ENCODE measurements around the gene TANC1. TPM values are rescaled to one million over a fixed set of nuclear protein-coding genes. Genes with fewer than 3 reads are reported as not detected.

Gene TANC1
- total RNA-seq, 2 donors from 2014 or later = 70.1 to 86.1 TPM

DNA sequence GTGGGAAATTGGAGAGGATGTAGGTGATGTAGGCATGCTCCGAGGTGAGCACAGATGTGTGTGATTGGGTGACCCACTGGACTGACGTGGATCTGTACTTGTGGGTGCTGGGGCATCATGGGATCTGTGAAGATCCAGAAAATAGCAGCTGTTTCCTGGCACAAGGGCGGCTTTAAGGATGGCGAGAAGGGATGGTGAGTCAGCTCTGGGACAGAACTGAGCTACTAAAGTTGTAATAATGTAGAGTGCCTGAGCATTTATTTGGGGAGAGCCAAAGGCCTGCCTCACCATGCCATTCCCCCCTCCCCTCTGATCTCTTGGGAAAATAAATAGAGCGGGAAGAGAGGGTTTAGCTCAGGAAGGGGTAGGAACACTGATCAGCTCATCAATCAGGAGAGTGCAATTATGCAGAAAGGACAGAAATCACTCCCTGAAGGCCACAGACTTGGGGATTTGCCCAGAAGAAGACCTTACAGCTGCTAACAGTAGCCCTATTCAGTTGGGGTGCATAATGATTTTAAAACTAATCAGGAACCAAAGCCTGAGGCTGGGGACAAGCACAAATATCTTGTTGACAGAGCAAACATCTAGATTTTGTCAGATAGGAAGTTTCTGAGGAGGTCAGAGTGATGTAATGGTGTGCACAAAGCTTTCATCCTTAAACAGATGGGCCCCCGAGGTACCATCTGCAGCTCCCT lies 30.3 kb downstream of the TANC1 start:
- no peaks in the 10 kb centered on the region for H3K27me3 ChIP-seq (replicated peaks; ENCODE audit: insufficient read depth)
- peak overlapping the region; percentile 16 to 37 for H3K27ac ChIP-seq
- peaks cover 19 to 71% of the 10 kb centered on the region in 2 donors for H3K4me1 ChIP-seq (ENCODE audit: control insufficient read depth in 1 of 2, low read depth in 2 of 2)
- DNase-seq (ENCODE audit: low spot score) = peak; percentile 11
- TF ChIP-seq, protein P1, sequence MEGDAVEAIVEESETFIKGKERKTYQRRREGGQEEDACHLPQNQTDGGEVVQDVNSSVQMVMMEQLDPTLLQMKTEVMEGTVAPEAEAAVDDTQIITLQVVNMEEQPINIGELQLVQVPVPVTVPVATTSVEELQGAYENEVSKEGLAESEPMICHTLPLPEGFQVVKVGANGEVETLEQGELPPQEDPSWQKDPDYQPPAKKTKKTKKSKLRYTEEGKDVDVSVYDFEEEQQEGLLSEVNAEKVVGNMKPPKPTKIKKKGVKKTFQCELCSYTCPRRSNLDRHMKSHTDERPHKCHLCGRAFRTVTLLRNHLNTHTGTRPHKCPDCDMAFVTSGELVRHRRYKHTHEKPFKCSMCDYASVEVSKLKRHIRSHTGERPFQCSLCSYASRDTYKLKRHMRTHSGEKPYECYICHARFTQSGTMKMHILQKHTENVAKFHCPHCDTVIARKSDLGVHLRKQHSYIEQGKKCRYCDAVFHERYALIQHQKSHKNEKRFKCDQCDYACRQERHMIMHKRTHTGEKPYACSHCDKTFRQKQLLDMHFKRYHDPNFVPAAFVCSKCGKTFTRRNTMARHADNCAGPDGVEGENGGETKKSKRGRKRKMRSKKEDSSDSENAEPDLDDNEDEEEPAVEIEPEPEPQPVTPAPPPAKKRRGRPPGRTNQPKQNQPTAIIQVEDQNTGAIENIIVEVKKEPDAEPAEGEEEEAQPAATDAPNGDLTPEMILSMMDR (IDR thresholded peaks at IDR 0.05) = no peak
- no peaks in the 10 kb centered on the region for H3K36me3 ChIP-seq
- H3K4me3 ChIP-seq = no peak overlapping the region
- ATAC-seq (ENCODE audit: insufficient number of reproducible peaks, low FRiP score, low read depth) = peak; percentile 42
- no peaks in the 10 kb centered on the region for H3K9me3 ChIP-seq

GRCh38 chr2:158999458-158999857 lies 31.0 kb downstream of the TANC1 start:
- H3K27ac ChIP-seq = peak overlapping the region in 1 of 2 donors; percentile 37
- no peak for ATAC-seq (ENCODE audit: insufficient number of reproducible peaks, low FRiP score, low read depth)

GRCh38 chr2:159000072-159000471 lies 31.6 kb downstream of the TANC1 start:
- Histone ChIP-seq H3K4me1 (ENCODE audit: control insufficient read depth in 1 of 2, low read depth in 2 of 2) (peaks cover 11 to 61% of the 10 kb centered on the region in 2 donors), H3K27ac (no peak overlapping the region), H3K4me3 (no peak overlapping the region), H3K9me3 (no peaks in the 10 kb centered on the region), H3K27me3 (replicated peaks; ENCODE audit: insufficient read depth) (no peaks in the 10 kb centered on the region), H3K36me3 (no peaks in the 10 kb centered on the region)
- TF ChIP-seq, protein P1 (IDR thresholded peaks at IDR 0.05) = no peak
- ATAC-seq (ENCODE audit: insufficient number of reproducible peaks, low FRiP score, low read depth) = no peak
- no peak for DNase-seq (ENCODE audit: low spot score)

More at GRCh38 chr2:158999458-158999857, 31.0 kb downstream of the TANC1 start:
- Histone ChIP-seq H3K9me3 (no peaks in the 10 kb centered on the region), H3K27me3 (replicated peaks; ENCODE audit: insufficient read depth) (no peaks in the 10 kb centered on the region), H3K36me3 (no peaks in the 10 kb centered on the region), H3K4me3 (no peak overlapping the region), H3K4me1 (ENCODE audit: control insufficient read depth in 1 of 2, low read depth in 2 of 2) (peaks cover 16 to 68% of the 10 kb centered on the region in 2 donors)
- no peak for DNase-seq (ENCODE audit: low spot score)
- TF ChIP-seq, protein P1 (IDR thresholded peaks at IDR 0.05) = no peak

DNA sequence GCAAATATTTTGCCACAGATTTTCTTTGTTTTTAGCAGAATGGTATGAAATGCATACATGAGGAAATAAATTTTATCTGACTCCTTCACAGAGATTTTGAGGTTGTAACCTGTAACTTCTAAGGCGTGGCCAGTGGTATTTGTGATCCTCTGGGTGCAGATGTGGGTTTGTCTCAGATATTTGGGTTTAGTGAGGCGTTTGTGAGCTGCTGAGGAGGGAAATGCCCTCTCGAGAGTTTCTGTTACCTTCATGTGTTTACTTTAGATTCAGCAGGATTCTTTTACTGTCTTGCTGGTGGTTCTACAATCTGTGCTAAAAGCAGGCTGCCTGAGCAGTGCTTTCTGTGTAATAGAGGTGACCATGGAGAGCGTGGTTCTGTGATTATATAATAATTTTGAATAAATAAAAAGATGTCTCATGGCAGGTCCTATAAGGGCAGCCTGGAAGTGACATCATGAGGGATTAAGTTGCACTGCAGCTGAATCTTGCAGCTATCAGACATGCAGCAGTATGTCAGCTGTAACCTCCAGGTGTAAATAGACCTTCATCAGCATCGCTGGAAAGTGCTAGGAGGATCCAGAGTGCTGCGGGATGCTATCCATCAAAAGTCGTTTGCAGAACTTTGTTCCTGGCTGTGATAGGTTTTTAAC lies 34.1 kb downstream of the TANC1 start:
- H3K36me3 ChIP-seq = no peaks in the 10 kb centered on the region
- no peaks in the 10 kb centered on the region for H3K9me3 ChIP-seq
- ATAC-seq (ENCODE audit: insufficient number of reproducible peaks, low FRiP score, low read depth) (no peak), DNase-seq (ENCODE audit: low spot score) (no peak)
- peaks cover 8 to 41% of the 10 kb centered on the region in 2 donors for H3K4me1 ChIP-seq (ENCODE audit: control insufficient read depth in 1 of 2, low read depth in 2 of 2)
- TF ChIP-seq, protein P1 (IDR thresholded peaks at IDR 0.05) = no peak
- H3K27ac ChIP-seq = no peak overlapping the region
- no peak overlapping the region for H3K4me3 ChIP-seq
- no peaks in the 10 kb centered on the region for H3K27me3 ChIP-seq (replicated peaks; ENCODE audit: insufficient read depth)

DNA sequence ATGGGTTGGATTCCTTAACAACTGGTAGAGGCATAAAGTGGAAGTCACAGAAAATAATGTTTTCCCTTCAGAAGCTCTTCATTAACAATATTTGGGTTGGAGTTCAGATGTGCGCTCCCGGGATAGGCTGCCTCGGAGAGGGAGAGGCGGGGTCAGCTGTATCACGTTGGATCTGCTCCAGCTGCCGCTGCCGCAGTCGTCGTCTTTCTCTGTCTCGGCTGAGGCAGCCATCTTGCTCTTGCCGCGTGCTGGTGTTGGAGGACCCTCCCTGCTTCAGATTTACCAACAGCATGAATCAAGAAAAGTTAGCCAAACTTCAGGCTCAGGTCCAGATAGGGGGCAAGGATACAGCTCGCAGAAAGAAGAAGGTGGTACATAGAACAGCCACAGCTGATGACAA lies 35.1 kb downstream of the TANC1 start:
- no peaks in the 10 kb centered on the region for H3K36me3 ChIP-seq
- H3K9me3 ChIP-seq = no peaks in the 10 kb centered on the region
- peaks cover 8 to 31% of the 10 kb centered on the region in 2 donors for H3K4me1 ChIP-seq (ENCODE audit: control insufficient read depth in 1 of 2, low read depth in 2 of 2)
- no peak overlapping the region for H3K4me3 ChIP-seq
- no peak for DNase-seq (ENCODE audit: low spot score)
- no peak for ATAC-seq (ENCODE audit: insufficient number of reproducible peaks, low FRiP score, low read depth)
- TF ChIP-seq, protein P1 (IDR thresholded peaks at IDR 0.05) = no peak
- no peak overlapping the region for H3K27ac ChIP-seq
- H3K27me3 ChIP-seq (replicated peaks; ENCODE audit: insufficient read depth) = no peaks in the 10 kb centered on the region

All from thoracic aorta (tissue), 2 donors.